ENCODE data around the gene C19orf53. TPM values are rescaled to one million over a fixed set of nuclear protein-coding genes. Genes with fewer than 3 reads are reported as not detected.

Gene C19orf53
- total RNA-seq = 100 to 1,000 TPM; 112 to 114 TPM

DNA sequence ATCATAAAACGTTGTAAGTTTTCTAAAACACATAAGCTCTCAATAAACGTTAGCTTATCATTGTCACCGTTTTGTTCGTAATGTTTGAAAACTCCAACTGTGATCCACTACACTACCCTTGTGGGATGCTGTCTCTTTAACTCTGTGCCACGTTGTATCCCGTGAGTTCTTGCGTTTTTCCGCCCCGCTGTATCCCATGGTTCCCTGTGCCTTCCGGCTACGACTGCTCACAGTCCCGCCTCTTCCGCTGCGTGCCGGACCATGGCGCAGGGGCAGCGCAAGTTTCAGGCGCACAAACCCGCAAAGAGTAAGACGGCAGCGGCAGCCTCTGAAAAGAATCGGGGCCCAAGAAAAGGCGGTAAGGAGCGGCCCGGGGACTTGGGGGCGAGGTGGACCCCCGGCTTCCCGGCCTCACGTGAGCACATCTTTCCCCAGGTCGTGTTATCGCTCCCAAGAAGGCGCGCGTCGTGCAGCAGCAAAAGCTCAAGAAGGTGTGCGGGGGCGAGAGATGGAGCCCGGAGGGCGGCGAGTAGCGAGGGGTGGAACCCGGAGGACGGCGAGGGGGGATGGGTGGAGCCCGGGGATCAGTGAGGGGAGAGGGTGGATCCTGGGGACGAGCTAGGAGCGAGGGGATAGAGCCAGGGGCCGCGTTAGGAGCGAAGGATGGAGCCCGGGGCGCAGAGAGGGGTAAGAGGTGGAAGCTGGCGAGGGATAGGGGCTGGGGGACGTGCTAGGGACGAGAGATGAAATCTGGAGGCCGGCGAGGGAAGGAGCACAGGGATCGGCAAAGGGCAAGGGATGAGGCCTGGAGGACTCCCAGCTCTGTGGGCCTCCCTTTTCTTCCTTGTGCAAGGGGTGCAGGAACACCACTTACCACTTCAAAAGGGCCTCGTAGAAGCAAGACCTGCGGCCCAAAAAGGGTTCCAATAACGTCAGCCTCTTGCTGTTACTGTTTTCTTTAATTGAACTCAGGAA, at the start of gene C19orf53:
C19orf53 (plus strand) TSS at position 240 of the 975 bp plus-strand sequence; CDS start at position 262, 22 bp downstream.
- Mint-ChIP-seq H3K4me1 (ENCODE audit: low read depth) (peaks cover 26% of the 10 kb centered on the region), H3K4me3 (peak within 1 kb of the TSS; percentile 97), H3K36me3 (ENCODE audit: low read depth) (peaks cover 53% of the 10 kb centered on the region), H3K9me3 (ENCODE audit: insufficient read depth) (no peaks in the 10 kb centered on the region), H3K27me3 (ENCODE audit: low read depth) (no peaks in the 10 kb centered on the region), H3K27ac (peak within 1 kb of the TSS; percentile 95)
- ATAC-seq (peak; percentile 98), DNase-seq (peak; percentile 95)
- CTCF ChIA-PET = interaction anchor here (0.9 to 2.4 kb wide), 12 partner anchors 10 to 297 kb away, joined by 3 to 21 read pairs (median 4); a partner anchor contains a TSS
- POLR2A ChIA-PET = interaction anchor here (0.6 to 3.9 kb wide), 17 partner anchors 10 to 623 kb away, joined by 3 to 21 read pairs (median 4); partner anchors contain the start of genes IL27RA and MRI1

DNA sequence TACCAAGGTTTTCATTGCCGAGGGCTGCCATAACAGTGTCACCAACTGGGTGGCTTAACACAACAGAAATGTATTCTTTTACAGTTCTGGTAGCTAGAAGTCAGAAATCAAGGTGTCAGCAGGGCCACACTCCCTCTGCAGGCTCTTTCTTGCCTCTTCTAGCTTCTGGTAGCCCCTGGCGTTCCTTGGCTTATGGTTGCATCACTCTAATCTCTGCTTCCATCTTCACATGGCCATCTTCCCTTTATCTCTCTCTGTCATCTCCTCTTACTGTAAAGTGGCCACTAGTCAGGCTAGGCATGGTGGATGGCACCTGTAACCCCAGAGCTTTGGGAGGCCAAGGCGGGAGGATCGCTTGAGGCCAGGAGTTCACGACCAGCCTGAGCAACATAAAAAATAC, 47.9 kb upstream of the C19orf53 start:
- Mint-ChIP-seq H3K4me3 (no peak overlapping the region), H3K36me3 (ENCODE audit: low read depth) (no peaks in the 10 kb centered on the region), H3K27me3 (ENCODE audit: low read depth) (no peaks in the 10 kb centered on the region), H3K27ac (no peak overlapping the region), H3K4me1 (ENCODE audit: low read depth) (peaks cover 9% of the 10 kb centered on the region), H3K9me3 (ENCODE audit: insufficient read depth) (no peaks in the 10 kb centered on the region)
- ATAC-seq (no peak), DNase-seq (no peak)
- ChIA-PET CTCF (no interaction called here), POLR2A (no interaction called here)

DNA sequence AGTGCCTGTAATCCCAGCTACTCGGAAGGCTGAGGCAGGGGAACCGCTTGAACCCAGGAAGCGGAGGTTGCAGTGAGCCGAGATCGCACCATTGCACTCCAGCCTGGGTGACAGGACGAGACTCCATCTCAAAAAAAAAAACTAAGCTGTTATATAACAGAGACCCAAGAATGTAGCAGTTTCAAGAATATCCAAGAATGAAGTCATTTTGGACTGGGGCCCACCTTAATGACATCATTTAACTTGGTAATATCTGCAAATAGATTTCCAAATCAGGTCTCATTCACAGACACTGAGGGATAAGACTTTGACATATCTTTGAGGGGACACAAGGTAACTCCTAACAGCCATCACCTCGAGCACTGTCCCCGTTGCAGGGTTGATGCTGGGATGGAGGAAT, 46.5 kb upstream of the C19orf53 start:
- no peak for DNase-seq
- Mint-ChIP-seq H3K36me3 (ENCODE audit: low read depth) (no peaks in the 10 kb centered on the region), H3K9me3 (ENCODE audit: insufficient read depth) (no peaks in the 10 kb centered on the region), H3K4me1 (ENCODE audit: low read depth) (peaks cover 17% of the 10 kb centered on the region), H3K27ac (no peak overlapping the region), H3K27me3 (ENCODE audit: low read depth) (no peaks in the 10 kb centered on the region), H3K4me3 (no peak overlapping the region)
- ATAC-seq = no peak
- CTCF ChIA-PET = no interaction called here
- POLR2A ChIA-PET = no interaction called here

DNA sequence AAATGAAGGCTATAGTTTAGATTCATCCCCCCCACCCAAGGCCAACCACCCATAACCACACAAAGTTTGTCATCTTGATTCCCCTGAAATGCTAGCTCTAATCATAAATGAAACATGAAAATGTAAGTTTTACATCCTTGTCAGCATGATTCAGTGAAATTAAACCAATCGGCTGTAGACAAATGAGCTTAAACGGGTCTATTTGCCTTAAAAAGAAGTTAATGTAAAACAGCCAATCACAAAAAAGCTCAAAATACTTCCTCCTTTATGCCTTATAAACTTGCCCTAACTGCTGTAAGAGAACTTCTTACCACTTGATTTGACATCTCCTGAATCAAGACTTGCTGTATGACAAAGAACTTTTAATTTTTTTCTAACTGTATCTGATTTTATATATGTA, 44.4 kb upstream of the C19orf53 start:
- no peak for DNase-seq
- Mint-ChIP-seq H3K4me1 (ENCODE audit: low read depth) (peaks cover 17% of the 10 kb centered on the region), H3K4me3 (no peak overlapping the region), H3K27ac (no peak overlapping the region), H3K36me3 (ENCODE audit: low read depth) (no peaks in the 10 kb centered on the region), H3K27me3 (ENCODE audit: low read depth) (no peaks in the 10 kb centered on the region), H3K9me3 (ENCODE audit: insufficient read depth) (no peaks in the 10 kb centered on the region)
- CTCF ChIA-PET = interaction anchor here (1.2 to 2.5 kb wide), 2 partner anchors 8 to 45 kb away, joined by 4 to 12 read pairs; partner anchors contain the start of gene C19orf53
- POLR2A ChIA-PET = interaction anchor here (0.6 to 1.5 kb wide), 3 partner anchors 18 to 382 kb away, joined by 3 to 5 read pairs (median 5); a partner anchor contains a TSS
- no peak for ATAC-seq

DNA sequence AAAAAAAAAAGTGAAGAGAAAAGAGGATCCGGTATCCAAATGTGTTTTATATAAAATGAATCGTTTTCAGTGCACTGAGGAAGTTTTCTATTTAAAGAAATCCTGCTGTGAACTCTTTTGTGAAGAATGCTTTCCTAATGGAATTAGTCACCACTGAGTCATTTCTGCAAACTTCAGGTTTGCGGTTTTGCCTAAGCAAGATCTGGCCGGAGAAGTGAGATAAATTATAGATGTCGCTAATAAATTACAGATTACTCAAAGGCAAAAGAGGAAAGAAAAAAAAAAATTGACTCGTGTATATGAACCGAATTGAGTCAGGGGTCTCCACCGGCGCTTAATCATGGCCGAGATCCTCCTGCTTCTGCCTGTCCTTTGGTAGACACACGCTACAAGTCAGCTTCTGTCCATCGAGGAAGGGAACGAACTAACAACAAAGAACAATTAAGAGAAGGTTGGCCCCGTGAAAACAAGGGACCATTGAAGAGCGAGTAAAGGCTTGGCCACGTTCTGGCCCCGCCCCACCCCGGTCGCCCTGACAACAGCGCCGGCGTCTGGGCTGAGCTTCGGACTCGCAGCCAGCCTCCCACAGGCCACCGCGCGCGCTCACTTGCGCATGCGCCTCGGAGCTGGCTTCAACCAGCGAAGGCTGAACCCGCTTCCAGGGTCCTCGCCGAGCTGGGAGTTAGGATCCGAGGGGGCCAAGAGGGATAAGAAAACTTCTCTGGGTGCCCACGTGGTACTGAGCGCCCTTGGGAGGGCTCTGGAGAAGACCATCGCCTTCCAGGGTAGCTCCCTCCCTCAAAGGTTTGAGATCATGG, 42.9 kb upstream of the C19orf53 start:
- ChIA-PET CTCF (interaction anchor here (1.0 to 2.6 kb wide), 6 partner anchors 10 to 142 kb away, joined by 3 to 12 read pairs (median 8); partner anchors contain the start of gene C19orf53), POLR2A (interaction anchor here (0.6 to 1.5 kb wide), 5 partner anchors 17 to 207 kb away, joined by 3 to 14 read pairs (median 4); partner anchors contain the start of gene C19orf53)
- ATAC-seq (peak; percentile 100), DNase-seq (peak; percentile 97)
- Mint-ChIP-seq H3K4me1 (ENCODE audit: low read depth) (peaks cover 17% of the 10 kb centered on the region), H3K4me3 (peak overlapping the region; percentile 84), H3K27ac (peak overlapping the region; percentile 82), H3K9me3 (ENCODE audit: insufficient read depth) (no peaks in the 10 kb centered on the region), H3K36me3 (ENCODE audit: low read depth) (no peaks in the 10 kb centered on the region), H3K27me3 (ENCODE audit: low read depth) (no peaks in the 10 kb centered on the region)

DNA sequence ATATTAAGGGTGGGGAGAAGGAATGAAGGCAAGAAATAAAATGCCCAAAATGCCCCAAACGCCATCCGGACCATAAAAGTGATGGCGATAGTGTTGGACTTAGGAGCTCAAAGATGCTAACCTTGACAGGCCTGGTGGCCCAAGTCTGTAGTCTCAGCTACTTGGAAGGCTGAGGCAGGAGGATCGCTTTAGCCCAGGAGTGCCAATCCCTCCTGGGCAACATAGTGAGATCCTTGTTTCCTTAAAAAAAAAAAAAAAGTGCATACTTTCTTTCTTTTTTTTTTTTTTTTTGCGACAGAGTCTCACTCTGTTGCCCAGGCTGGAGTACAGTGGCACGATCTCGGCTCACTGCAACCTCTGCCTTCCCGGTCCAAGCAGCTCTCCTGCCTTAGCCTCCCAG, 41.9 kb upstream of the C19orf53 start:
- no peak for ATAC-seq
- peaks cover 17% of the 10 kb centered on the region for H3K4me1 Mint-ChIP-seq (ENCODE audit: low read depth)
- H3K9me3 Mint-ChIP-seq (ENCODE audit: insufficient read depth) = no peaks in the 10 kb centered on the region
- H3K4me3 Mint-ChIP-seq = peak overlapping the region; percentile 84
- no peak for DNase-seq
- H3K27ac Mint-ChIP-seq = no peak overlapping the region
- no peaks in the 10 kb centered on the region for H3K36me3 Mint-ChIP-seq (ENCODE audit: low read depth)
- POLR2A ChIA-PET = interaction anchor here (0.6 to 1.4 kb wide), 2 partner anchors 16 to 206 kb away, joined by 3 to 14 read pairs; a partner anchor contains a TSS
- CTCF ChIA-PET = interaction anchor here (1.4 to 2.6 kb wide), 3 partner anchors 15 to 143 kb away, joined by 3 to 8 read pairs (median 7); a partner anchor contains a TSS
- no peaks in the 10 kb centered on the region for H3K27me3 Mint-ChIP-seq (ENCODE audit: low read depth)

DNA sequence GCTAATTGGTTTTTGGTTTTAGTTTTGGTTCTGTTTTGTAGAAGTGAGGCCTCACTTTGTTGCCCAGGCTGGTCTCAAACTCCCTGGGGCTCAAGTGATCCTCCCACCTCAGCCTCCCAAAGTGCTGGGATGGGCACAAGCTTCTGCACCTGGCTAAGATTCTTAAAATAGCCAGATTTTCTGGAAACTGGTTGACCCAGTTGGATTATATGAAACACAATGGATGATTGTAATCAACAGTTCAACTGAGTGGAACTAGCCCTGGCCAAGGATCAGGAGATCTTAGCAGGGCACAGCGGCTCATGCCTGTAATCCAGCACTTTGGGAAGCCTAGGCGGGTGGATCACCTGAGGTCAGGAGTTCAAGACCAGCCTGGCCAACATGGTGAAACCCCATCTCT, 39.5 kb upstream of the C19orf53 start:
- Mint-ChIP-seq H3K4me1 (ENCODE audit: low read depth) (peaks cover 17% of the 10 kb centered on the region), H3K4me3 (no peak overlapping the region), H3K36me3 (ENCODE audit: low read depth) (no peaks in the 10 kb centered on the region), H3K27me3 (ENCODE audit: low read depth) (no peaks in the 10 kb centered on the region), H3K27ac (no peak overlapping the region), H3K9me3 (ENCODE audit: insufficient read depth) (no peaks in the 10 kb centered on the region)
- CTCF ChIA-PET = no interaction called here
- POLR2A ChIA-PET = no interaction called here
- DNase-seq (no peak), ATAC-seq (no peak)

DNA sequence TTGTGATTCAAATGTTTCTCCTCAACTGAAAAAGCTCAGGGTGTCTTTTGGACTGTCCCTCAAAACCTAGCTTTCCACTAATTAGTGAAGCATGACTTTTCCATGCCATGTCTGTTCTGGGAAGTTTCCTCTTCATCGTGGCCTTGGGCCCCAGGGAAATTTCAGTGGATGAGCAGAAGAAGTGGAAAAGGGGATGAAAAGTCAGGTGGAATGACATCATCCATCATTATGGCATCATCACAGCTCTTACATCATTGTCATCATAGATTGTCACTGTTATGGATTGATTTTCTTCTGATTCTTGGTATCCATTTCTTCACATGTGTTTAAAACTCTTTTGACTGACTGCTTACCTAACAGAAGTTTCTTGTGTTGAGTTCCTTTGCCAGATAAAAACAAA, 36.2 kb upstream of the C19orf53 start:
- no peak overlapping the region for H3K4me3 Mint-ChIP-seq
- ATAC-seq = no peak

DNA sequence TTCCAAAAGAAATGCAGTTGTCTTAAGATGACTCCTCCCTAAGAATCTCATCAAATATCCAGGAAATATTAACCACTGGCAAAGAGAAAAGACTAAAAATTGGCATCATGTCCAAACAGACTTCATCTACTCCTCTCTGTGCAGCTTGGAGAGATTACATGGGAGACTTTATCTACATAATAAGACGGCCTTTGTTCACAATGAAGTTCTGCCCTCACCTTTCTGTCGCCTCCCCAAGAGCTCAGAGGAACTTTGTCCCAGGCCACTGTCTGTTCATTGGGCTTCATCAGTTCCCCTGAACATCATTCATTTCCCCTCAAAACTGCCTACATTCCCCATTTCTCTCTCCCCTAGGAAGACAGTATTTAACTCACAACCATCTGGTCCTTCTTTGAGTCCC, 32.4 kb upstream of the C19orf53 start:
- ATAC-seq = no peak
- ChIA-PET CTCF (interaction anchor here (1.3 kb wide), 1 partner anchor 121 kb away, joined by 5 read pairs; no protein-coding TSS in a partner anchor), POLR2A (no interaction called here)
- DNase-seq = no peak
- Mint-ChIP-seq H3K9me3 (ENCODE audit: insufficient read depth) (peaks cover 1% of the 10 kb centered on the region), H3K27me3 (ENCODE audit: low read depth) (no peaks in the 10 kb centered on the region), H3K27ac (no peak overlapping the region), H3K4me1 (ENCODE audit: low read depth) (peaks cover 3% of the 10 kb centered on the region), H3K4me3 (no peak overlapping the region), H3K36me3 (ENCODE audit: low read depth) (peaks cover 2% of the 10 kb centered on the region)

More for the DNA sequence above, 36.2 kb upstream of the C19orf53 start:
- Mint-ChIP-seq H3K9me3 (ENCODE audit: insufficient read depth) (no peaks in the 10 kb centered on the region), H3K4me1 (ENCODE audit: low read depth) (no peaks in the 10 kb centered on the region), H3K27ac (no peak overlapping the region), H3K36me3 (ENCODE audit: low read depth) (no peaks in the 10 kb centered on the region), H3K27me3 (ENCODE audit: low read depth) (no peaks in the 10 kb centered on the region)
- no peak for DNase-seq
- ChIA-PET CTCF (interaction anchor here (2.4 kb wide), 1 partner anchor 10 kb away, joined by 8 read pairs; a partner anchor contains a TSS), POLR2A (interaction anchor here (0.8 to 0.9 kb wide), 3 partner anchors 10 to 100 kb away, joined by 3 read pairs; partner anchors contain the start of gene C19orf53)

DNA sequence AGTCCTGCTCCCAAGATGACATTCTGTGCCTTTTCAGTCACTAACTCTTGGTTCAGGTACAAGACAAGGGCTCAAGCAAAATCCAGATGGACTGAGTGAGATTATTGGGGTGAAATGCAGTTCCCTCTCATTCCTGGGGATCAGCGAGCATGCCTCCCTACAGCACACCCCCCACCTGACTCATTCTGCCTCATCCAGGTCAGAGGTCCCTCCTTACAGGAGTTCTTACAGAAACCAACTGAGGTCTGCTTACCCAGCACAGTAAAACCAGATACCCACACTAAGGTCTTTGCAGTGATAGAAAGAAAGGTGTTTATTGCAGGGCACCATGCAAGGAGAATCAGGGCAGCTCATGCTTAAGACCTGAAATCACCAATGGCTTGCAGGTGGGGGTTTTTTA, 31.5 kb upstream of the C19orf53 start:
- Mint-ChIP-seq H3K27ac (no peak overlapping the region), H3K4me3 (no peak overlapping the region), H3K36me3 (ENCODE audit: low read depth) (peaks cover 2% of the 10 kb centered on the region), H3K4me1 (ENCODE audit: low read depth) (peaks cover 10% of the 10 kb centered on the region), H3K9me3 (ENCODE audit: insufficient read depth) (peaks cover 6% of the 10 kb centered on the region), H3K27me3 (ENCODE audit: low read depth) (no peaks in the 10 kb centered on the region)
- ATAC-seq (no peak), DNase-seq (no peak)
- ChIA-PET CTCF (no interaction called here), POLR2A (no interaction called here)

DNA sequence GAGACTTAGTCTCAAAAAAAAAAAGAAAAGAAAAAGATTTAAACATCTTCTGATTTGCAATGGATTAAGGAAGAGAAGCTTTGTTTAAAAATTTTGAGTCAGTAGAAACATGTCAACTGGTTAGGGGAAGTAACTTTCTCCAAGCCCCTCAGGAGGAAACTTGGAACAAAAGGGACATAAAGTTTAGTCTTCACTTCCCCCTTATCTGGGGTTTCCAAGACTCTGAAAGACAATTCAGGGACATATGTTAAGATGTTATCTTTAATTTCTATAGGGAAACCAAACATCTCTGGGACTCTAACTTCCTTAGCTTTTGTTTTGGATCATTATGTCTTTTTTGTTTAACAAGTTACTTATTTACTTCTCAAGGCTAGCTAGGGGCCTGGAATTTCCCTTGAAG, 30.1 kb upstream of the C19orf53 start:
- H3K36me3 Mint-ChIP-seq (ENCODE audit: low read depth) = peaks cover 2% of the 10 kb centered on the region
- peaks cover 6% of the 10 kb centered on the region for H3K9me3 Mint-ChIP-seq (ENCODE audit: insufficient read depth)
- H3K4me3 Mint-ChIP-seq = no peak overlapping the region
- CTCF ChIA-PET = no interaction called here
- DNase-seq (no peak), ATAC-seq (no peak)
- H3K4me1 Mint-ChIP-seq (ENCODE audit: low read depth) = peaks cover 21% of the 10 kb centered on the region
- H3K27me3 Mint-ChIP-seq (ENCODE audit: low read depth) = no peaks in the 10 kb centered on the region
- POLR2A ChIA-PET = interaction anchor here (0.6 kb wide), 1 partner anchor 290 kb away, joined by 3 read pairs; no protein-coding TSS in a partner anchor
- no peak overlapping the region for H3K27ac Mint-ChIP-seq

Data from activated CD8-positive, alpha-beta T cell treated with anti-CD3 and anti-CD28 coated beads, Interleukin-2, amount 10 ng/mL, durations not matched to agents 7 days and 5 days (primary cell).